ENCODE measurements around the gene RPS19. TPM values are rescaled to one million over a fixed set of nuclear protein-coding genes. Genes with fewer than 3 reads are reported as not detected.

The RPS19 gene
- total RNA-seq, 2 donors from 2014 or later: 1,179 to 1,248 TPM

DNA sequence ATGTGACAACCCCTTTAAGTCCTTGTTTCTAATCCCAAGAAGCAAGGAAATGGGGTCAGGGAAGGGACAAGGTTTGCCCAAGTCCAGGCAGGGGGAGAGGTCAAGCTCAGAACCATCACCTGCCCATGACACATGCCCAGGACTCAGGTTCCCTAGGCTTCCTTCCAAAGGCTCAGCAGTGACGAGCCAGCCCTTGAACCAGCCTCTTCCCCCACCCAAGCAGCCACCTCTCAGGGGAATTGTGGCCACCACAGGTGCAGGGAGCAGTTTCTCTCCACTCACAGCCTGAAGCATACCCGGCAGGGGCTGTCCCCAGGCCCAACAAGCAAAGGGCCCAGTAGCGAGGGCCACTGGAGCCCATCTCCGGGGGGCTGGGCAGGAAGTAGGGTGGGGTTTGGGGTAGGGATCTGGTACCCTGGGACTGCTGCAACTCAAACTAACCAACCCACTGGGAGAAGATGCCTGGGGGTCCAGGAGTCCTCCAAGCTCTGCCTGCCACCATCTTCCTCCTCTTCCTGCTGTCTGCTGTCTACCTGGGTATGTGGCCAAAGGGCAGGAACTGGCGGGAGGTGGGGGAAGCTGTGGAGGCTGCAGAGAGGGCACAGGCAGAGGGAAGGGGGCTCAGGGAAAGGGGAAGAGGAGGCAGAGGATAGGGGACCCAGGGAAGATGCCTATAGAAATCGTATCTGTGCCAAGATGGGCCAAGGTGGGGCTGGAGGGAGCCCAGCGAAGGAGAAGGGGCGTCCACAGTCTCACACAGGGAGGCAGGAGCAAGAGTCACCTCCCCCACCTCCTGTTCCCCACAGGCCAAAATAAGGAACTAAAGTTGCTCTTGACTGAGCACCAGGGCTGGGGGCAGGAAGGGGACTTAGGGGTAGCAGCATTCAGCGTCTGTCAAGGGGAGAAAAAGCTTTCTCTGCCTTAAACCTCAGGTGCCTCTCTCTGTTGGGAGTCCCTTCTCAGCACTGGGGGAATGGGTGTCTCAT is 17.1 kb downstream of the RPS19 start, which contains the start of gene CD79A:
CD79A (plus strand) TSS at position 433 of the 986 bp plus-strand sequence; CDS start at position 459, 26 bp downstream.
- WGBS: 67% methylated on average over 7 of the region's 9 CpGs
- Histone ChIP-seq H3K4me1 (replicated peaks) (no peaks in the 10 kb centered on the region), H3K9me3 (no peaks in the 10 kb centered on the region), H3K27me3 (replicated peaks; ENCODE audit: insufficient read depth) (no peaks in the 10 kb centered on the region), H3K27ac (no peak within 1 kb of the TSS), H3K4me3 (no peak within 1 kb of the TSS), H3K36me3 (no peaks in the 10 kb centered on the region)
- no peak for DNase-seq (ENCODE audit: low spot score)
- TF ChIP-seq POLR2AphosphoS5 (IDR thresholded peaks at IDR 0.05) (no peak), POLR2A (IDR thresholded peaks at IDR 0.05) (no peak)
- TF ChIP-seq, protein P1, sequence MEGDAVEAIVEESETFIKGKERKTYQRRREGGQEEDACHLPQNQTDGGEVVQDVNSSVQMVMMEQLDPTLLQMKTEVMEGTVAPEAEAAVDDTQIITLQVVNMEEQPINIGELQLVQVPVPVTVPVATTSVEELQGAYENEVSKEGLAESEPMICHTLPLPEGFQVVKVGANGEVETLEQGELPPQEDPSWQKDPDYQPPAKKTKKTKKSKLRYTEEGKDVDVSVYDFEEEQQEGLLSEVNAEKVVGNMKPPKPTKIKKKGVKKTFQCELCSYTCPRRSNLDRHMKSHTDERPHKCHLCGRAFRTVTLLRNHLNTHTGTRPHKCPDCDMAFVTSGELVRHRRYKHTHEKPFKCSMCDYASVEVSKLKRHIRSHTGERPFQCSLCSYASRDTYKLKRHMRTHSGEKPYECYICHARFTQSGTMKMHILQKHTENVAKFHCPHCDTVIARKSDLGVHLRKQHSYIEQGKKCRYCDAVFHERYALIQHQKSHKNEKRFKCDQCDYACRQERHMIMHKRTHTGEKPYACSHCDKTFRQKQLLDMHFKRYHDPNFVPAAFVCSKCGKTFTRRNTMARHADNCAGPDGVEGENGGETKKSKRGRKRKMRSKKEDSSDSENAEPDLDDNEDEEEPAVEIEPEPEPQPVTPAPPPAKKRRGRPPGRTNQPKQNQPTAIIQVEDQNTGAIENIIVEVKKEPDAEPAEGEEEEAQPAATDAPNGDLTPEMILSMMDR (IDR thresholded peaks at IDR 0.05): no peak
- intact Hi-C loops (cut with DNase I): no loop called here

DNA sequence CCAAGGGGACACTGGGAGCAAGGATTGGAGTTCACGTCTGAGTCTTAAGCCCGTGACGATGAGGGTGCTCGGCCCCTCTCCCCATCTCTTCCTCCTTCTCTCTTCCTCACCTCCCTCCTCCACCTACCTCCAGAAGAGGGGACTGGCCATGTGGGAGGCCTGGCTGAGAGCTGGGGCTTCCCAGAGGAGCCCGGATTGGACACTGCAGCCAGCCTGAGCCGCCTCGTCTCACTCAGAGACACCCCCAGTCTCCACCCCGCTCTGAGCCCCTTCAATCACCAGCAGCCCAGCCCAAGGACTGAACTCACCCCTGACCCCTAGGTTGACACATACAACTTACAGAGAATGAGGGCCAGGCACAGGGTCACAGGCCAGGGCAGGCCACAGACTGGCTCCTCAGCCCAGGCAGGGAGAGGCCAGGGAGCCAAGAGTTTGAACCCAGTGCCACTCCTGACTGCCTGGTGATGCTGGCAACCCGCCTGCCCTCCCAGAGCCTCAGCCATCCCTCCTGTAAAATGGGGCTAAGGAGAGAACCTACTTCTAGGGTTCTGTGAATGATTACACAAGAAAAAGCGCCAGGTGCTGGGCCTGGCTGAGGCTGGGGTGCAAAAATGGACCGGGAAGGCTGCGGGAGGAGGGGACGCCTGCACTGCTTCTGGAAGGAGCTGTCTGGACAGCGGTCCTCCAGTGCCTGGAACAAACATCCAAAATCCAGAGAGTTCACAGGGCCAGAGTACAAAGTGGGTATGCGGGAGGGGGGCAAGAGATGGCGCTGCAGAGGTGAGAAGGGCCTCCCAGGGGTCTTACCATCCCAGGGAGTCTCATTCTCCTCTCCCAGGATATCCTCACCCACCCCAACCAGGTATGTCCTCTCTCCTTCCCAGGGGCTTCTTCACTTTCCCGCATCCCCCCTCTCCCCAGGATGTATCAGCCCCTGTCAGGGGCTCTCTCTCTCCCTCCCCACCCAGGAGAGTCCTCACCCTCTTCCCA is 18.2 kb downstream of the RPS19 start:
- H3K9me3 ChIP-seq: no peaks in the 10 kb centered on the region
- no peaks in the 10 kb centered on the region for H3K27me3 ChIP-seq (replicated peaks; ENCODE audit: insufficient read depth)
- WGBS: 70% methylated on average over 17 of the region's 17 CpGs
- TF ChIP-seq POLR2A (IDR thresholded peaks at IDR 0.05) (no peak), POLR2AphosphoS5 (IDR thresholded peaks at IDR 0.05) (no peak)
- TF ChIP-seq, protein P1 (IDR thresholded peaks at IDR 0.05): no peak
- no peak for DNase-seq (ENCODE audit: low spot score)
- intact Hi-C loops (cut with DNase I): no loop called here
- H3K4me3 ChIP-seq: no peak overlapping the region
- no peaks in the 10 kb centered on the region for H3K36me3 ChIP-seq
- H3K27ac ChIP-seq: no peak overlapping the region
- H3K4me1 ChIP-seq (replicated peaks): no peaks in the 10 kb centered on the region

DNA sequence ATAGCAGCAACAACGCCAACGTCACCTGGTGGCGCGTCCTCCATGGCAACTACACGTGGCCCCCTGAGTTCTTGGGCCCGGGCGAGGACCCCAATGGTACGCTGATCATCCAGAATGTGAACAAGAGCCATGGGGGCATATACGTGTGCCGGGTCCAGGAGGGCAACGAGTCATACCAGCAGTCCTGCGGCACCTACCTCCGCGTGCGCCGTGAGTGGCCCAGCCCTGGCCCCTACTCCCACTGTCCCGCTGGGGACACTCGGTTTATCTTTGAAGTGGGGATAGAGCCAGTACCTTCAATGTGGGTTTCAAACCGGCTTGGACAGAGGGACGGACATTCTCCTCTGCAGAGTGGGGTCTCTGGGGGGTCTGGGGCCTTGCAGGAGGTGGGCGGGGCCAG is 19.0 kb downstream of the RPS19 start:
- no peak for DNase-seq (ENCODE audit: low spot score)
- TF ChIP-seq POLR2A (IDR thresholded peaks at IDR 0.05) (no peak), POLR2AphosphoS5 (IDR thresholded peaks at IDR 0.05) (no peak)
- TF ChIP-seq, protein P1 (IDR thresholded peaks at IDR 0.05): no peak
- Histone ChIP-seq H3K36me3 (no peaks in the 10 kb centered on the region), H3K4me1 (replicated peaks) (no peaks in the 10 kb centered on the region), H3K27ac (no peak overlapping the region), H3K9me3 (no peaks in the 10 kb centered on the region), H3K27me3 (replicated peaks; ENCODE audit: insufficient read depth) (no peaks in the 10 kb centered on the region), H3K4me3 (no peak overlapping the region)
- WGBS: 83% methylated on average over 21 of the region's 21 CpGs
- intact Hi-C loops (cut with DNase I): no loop called here

DNA sequence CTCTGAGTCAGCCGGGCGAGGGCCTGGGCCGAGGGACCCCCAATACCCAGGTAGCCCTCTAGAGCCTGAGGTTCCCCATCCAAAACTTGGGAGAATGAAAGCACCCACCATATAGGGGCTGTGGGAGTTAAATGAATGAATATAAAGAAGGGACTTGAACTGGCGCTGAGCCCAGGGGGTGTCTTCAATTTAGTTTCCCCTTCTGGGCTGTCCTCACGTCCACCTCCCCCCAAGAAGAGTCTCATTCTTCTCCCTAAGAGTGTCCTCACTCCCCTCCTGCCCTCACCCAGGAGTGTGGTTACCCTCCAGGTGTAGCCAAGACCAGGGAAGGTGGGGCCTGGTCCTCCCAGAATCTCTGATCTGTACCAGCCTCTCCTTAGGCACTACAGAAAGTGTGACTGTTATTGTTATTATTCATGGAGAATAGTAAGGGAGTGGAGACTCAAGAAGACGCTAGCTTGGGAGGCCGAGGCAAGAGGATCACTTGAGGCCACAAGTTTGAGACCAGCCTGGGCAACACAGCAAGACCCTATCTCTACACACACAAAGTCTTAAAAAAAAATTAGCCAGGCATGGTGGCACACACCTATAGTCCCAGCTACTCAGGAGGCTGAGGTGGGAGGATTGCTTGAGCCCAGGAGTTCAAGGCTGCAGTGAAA is 19.7 kb downstream of the RPS19 start:
- Histone ChIP-seq H3K4me1 (replicated peaks) (peaks cover under 1% of the 10 kb centered on the region), H3K9me3 (no peaks in the 10 kb centered on the region), H3K27ac (no peak overlapping the region), H3K36me3 (no peaks in the 10 kb centered on the region), H3K4me3 (no peak overlapping the region), H3K27me3 (replicated peaks; ENCODE audit: insufficient read depth) (no peaks in the 10 kb centered on the region)
- intact Hi-C loops (cut with DNase I): no loop called here
- 72% methylated on average over 7 of the region's 7 CpGs for WGBS
- TF ChIP-seq POLR2AphosphoS5 (IDR thresholded peaks at IDR 0.05): no peak
- TF ChIP-seq POLR2A (IDR thresholded peaks at IDR 0.05): no peak
- TF ChIP-seq, protein P1 (IDR thresholded peaks at IDR 0.05): no peak
- DNase-seq (ENCODE audit: low spot score): no peak

Measured in prostate gland (tissue), 2 donors.